Ovary (tissue), 9 donors: ENCODE results near the gene TMA7B. TPM values are rescaled to one million over a fixed set of nuclear protein-coding genes. Genes with fewer than 3 reads are reported as not detected.

ENCODE experiments used
- DNase-seq, 5 donors: peaks; one replicate each; pipeline ENCODE4 v3.0.0-alpha.2; 2019 to 2020
- H3K27ac ChIP-seq, 2 donors: fragments of 200-600 bp; one replicate each; pipeline versions ENCODE4 v1.5.1 to v1.8.0; 2019 to 2022
- H3K27me3 ChIP-seq: fragments of 200-600 bp; one replicate; pipeline ENCODE4 v1.8.0; 2022
- H3K36me3 ChIP-seq: fragments of 200-600 bp; sonication (generic); one replicate; pipeline ENCODE4 v1.5.1; 2019
- H3K4me1 ChIP-seq: one replicate; pipeline ENCODE4 v1.8.1; 2013; ENCODE audit warnings: mild to moderate bottlenecking, moderate library complexity; ENCODE audit not compliant: insufficient read depth
- H3K4me3 ChIP-seq: fragments of 200-600 bp; sonication (generic); one replicate; pipeline ENCODE4 v1.5.1; 2017
- H3K9me3 ChIP-seq, 2 donors: fragments of 200-600 bp in 1 of 2; sonication (generic) in 1 of 2; one replicate each; pipeline versions ENCODE4 v1.5.1 to v1.8.1; 2013 to 2019; ENCODE audit warnings: mild to moderate bottlenecking in 1 of 2, moderate library complexity in 1 of 2
- CTCF ChIP-seq, 3 donors: fragments of 450-650 bp in 2 of 3; fragments of 200-600 bp in 1 of 3; IDR thresholded peaks; one replicate each; pipeline versions ENCODE4 v1.5.1 to v1.8.0; 2016 to 2022; ENCODE audit warnings: antibody characterized with exemption in 3 of 3, mild to moderate bottlenecking in 1 of 3
- EP300 ChIP-seq: sonication (generic); formaldehyde crosslinking; IDR thresholded peaks from one replicate; pipeline ENCODE4 v1.6.1; 2017; ENCODE audit warnings: antibody characterized with exemption
- POLR2A ChIP-seq: fragments of 450-650 bp; IDR thresholded peaks from one replicate; pipeline ENCODE4 v1.6.1; 2017; ENCODE audit warnings: antibody characterized with exemption, mild to moderate bottlenecking, moderate library complexity
- WGBS, 3 donors: extraction: QIAGEN DNeasy Blood & Tissue Kit in 1 of 3; methylation state at CpG; one replicate each; pipeline versions ENCODE4 v1.1.5 to v1.1.7; 2013 to 2017; 5-methylcytosine and 5-hydroxymethylcytosine counted together
- intact Hi-C, 4 donors: fragments of 100-400 bp; cut with DNase I; formaldehyde crosslinking; loops; one replicate each; pipeline versions ENCODE4 v1.11.0 to v1.15.1; 2022 to 2023
- polyA plus RNA-seq, 2 donors: library from polyadenylated mRNA; stranded (reverse); fragments of 200-250 nt in 1 of 2; fragments of 350-450 nt in 1 of 2; fragmentation: Illumina TruSeq in 1 of 2; extraction: RNeasy Lipid Tissue Mini Kit (QIAGEN cat#74804) in 1 of 2; gene quantifications; one replicate each; pipeline ENCODE4 v1.2.3, GENCODE V29; 2013 to 2014
- total RNA-seq, 7 donors: library from RNA; depleted of rRNA in 2 of 7; stranded (reverse); fragments of >200 nt in 2 of 7; fragmentation: NEBNext Ultra II Directional in 3 of 7; extraction: Animal tissue kit (Norgen Biotek cat#: 25700) in 3 of 7; gene quantifications; one replicate each; pipeline versions ENCODE4 v1.1.0 to v1.2.4, GENCODE V29; 2016 to 2023
- donor health status: DM: no; HTN: no; CAD: no; lungs with moderate emphysema.
- donor health status: DM: no; HTN: no; CAD: no.
- donor health status: Bipolar disorder and iron deficiency.
- donor health status: DM: yes; HTN: yes; CAD: no.
- donor health status: DM: no; HTN: no; CAD: no.
- donor health status: DM: yes; HTN: yes; CAD: no.

The TMA7B gene
- total and polyA plus RNA-seq, 9 donors, result not detected

- 67 to 76% (median 71%) methylated on average over 6 of the region's 6 CpGs for WGBS, 3 donors
- no peak for DNase-seq
- intact Hi-C loops, result no loop called here
- no peaks in the 10 kb centered on the region for H3K36me3 ChIP-seq
- no peaks in the 10 kb centered on the region for H3K27me3 ChIP-seq
- no peaks in the 10 kb centered on the region for H3K4me1 ChIP-seq
- no peak for TF ChIP-seq EP300
- no peak for TF ChIP-seq POLR2A
- TF ChIP-seq CTCF (IDR thresholded peaks at IDR 0.05), result no peak
- H3K4me3 ChIP-seq, result no peak overlapping the region
- no peaks in the 10 kb centered on the region for H3K9me3 ChIP-seq
- H3K27ac ChIP-seq, result no peak overlapping the region
Observed at GRCh38 chr22:40002935-40003715, 42.9 kb downstream of the TMA7B start.

DNA sequence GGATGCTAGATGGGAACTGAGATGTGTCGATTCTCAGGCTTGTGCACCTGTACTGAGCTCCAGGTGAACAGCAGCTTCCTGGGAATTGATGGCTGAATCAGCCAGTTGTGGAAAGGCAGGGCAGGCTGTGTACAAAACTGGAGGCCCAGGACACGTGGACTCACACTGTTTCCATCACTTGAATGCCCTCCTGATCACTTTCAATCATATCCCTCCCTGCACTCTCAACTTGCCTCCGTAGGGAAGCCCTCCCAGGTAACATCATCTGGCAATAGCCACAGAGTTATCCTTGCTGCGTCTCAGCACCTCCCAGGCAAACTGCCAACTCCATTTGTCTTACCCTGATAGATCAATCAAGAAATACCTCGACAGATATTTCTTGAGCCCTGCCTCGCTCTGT lies 44.6 kb downstream of the TMA7B start:
- Histone ChIP-seq H3K27ac (no peak overlapping the region), H3K4me3 (no peak overlapping the region), H3K27me3 (no peaks in the 10 kb centered on the region), H3K36me3 (no peaks in the 10 kb centered on the region), H3K4me1 (no peaks in the 10 kb centered on the region), H3K9me3 (no peaks in the 10 kb centered on the region)
- intact Hi-C loops, result no loop called here
- no peak for DNase-seq
- 76 to 82% (median 77%) methylated on average over 6 of the region's 6 CpGs for WGBS, 3 donors
- TF ChIP-seq CTCF (IDR thresholded peaks at IDR 0.05), result no peak
- TF ChIP-seq EP300, result no peak
- no peak for TF ChIP-seq POLR2A

- no peak overlapping the region for H3K27ac ChIP-seq
- no peak for DNase-seq
- H3K27me3 ChIP-seq, result no peaks in the 10 kb centered on the region
- WGBS, 3 donors, result 72 to 84% (median 83%) methylated on average over 8 of the region's 8 CpGs
- no peaks in the 10 kb centered on the region for H3K9me3 ChIP-seq
- no peak overlapping the region for H3K4me3 ChIP-seq
- no peaks in the 10 kb centered on the region for H3K36me3 ChIP-seq
- H3K4me1 ChIP-seq, result no peaks in the 10 kb centered on the region
- intact Hi-C loops, result no loop called here
- no peak for TF ChIP-seq EP300
- no peak for TF ChIP-seq CTCF (IDR thresholded peaks at IDR 0.05)
- TF ChIP-seq POLR2A, result no peak
Observed at GRCh38 chr22:40006641-40007040, 46.4 kb downstream of the TMA7B start.

DNA sequence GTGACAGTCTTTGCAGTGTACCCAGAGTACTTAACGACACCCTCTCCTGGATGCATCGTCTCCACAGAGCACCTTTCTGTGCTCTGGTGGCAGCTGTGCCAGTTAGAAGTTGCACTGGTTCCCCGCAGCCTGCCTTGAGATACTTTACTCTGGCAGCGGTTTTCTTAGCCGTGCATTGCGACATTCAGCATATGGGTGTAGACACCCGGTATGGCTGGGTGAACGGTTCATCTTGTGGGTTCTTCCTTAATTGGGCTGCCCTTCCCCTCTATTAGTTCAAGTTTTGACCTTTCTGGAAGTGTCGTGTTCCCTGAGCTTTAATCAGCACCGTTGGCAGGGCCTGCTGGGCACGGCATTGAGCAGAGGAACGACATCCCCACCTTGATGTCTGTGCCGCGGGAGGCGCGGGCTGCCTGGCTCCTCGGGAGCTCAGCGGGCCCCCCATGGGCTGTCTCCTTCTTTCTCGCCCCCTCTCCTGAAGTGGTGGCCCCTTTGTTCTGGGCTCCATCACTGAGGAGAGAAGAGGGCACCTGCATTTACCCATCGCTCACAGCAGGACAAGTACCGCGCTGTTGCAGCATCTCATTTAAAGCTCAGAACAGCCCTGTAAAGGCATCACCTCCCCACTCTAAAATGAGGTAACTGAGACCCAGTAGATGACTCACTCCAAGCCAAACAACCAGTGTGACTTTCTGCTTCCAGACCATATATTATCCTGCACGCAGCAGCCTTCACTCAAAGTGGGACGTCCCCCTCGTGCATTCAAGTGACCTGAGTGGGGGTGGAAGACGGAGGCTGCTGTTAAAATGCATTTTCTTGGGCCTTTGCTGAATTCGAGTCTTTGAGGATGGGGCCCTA lies 47.9 kb downstream of the TMA7B start:
- H3K27me3 ChIP-seq, result no peaks in the 10 kb centered on the region
- H3K4me1 ChIP-seq, result no peaks in the 10 kb centered on the region
- no peaks in the 10 kb centered on the region for H3K9me3 ChIP-seq
- no peak for DNase-seq
- TF ChIP-seq CTCF (IDR thresholded peaks at IDR 0.05) (no peak), EP300 (no peak), POLR2A (no peak)
- no peak overlapping the region for H3K4me3 ChIP-seq
- 78 to 79% (median 79%) methylated on average over 27 of the region's 27 CpGs for WGBS, 3 donors
- no peaks in the 10 kb centered on the region for H3K36me3 ChIP-seq
- no peak overlapping the region for H3K27ac ChIP-seq
- intact Hi-C loops, result no loop called here
